ENCODE results near the gene E2F8. TPM values are rescaled to one million over a fixed set of nuclear protein-coding genes. Genes with fewer than 3 reads are reported as not detected.
A peak's percentile ranks its signal among the peaks of the same experiment; 100 is the strongest.

E2F8 gene
- polyA plus RNA-seq (2011; rRNA removed) (6.7 and 7.4 TPM in 2 replicates), polyA plus RNA-seq (2017; fragmentation: RNase III; extraction: RNeasy Plus Mini Kit Qiagen cat#74134 plus additional on column Dnase treatment) (5.7 to 6.4 TPM (median 6.0 TPM) in 3 replicates), polyA minus RNA-seq (2011; rRNA and poly(A)+ RNA removed) (4.3 and 4.4 TPM in 2 replicates)
- 6.0 and 6.6 TPM in 2 replicates for polyA plus RNA-seq (2012; cell fraction: cytosol; rRNA removed)
- polyA plus RNA-seq (2012; cell fraction: nucleus; rRNA removed), result 8.8 TPM in 2 replicates

GRCh38 chr11:19240420-19241259 is at the start of gene E2F8:
E2F8 (minus strand) TSS chr11:19240945; CDS start chr11:19240121, 824 bp downstream.
- ChIA-PET CTCF (no interaction called here), POLR2A (no interaction called here)
- peak within 1 kb of the TSS; percentile 83 for H3K4me3 ChIP-seq
- peak; percentile 96 for ATAC-seq
- peak; percentile 95 to 98 for DNase-seq (ENCODE audit: low read depth in 1 of 2, low spot score in 1 of 2)
- TF ChIP-seq CBX2 (IDR thresholded peaks at IDR 0.05; ENCODE audit: borderline replicate concordance, low read depth), result no peak
- 0 out of 2 replicates have a peak, but pooled peaks have one; percentile 49 for TF ChIP-seq PHF8 (IDR thresholded peaks at IDR 0.05; ENCODE audit: borderline replicate concordance, low read depth)
- no peak for TF ChIP-seq RARB (CRISPR knock-in tag; IDR thresholded peaks at IDR 0.05)
- TF ChIP-seq SMC3 (IDR thresholded peaks at IDR 0.05), result no peak
- no peak; the same call in 1 of the 2 replicates for TF ChIP-seq MAX (IDR thresholded peaks at IDR 0.05)
- TF ChIP-seq RAD21 (conservative IDR thresholded peaks at IDR 0.05 in 1 of 2, IDR thresholded peaks at IDR 0.05 in 1 of 2), result no peak
- no peak for TF ChIP-seq MYC (IDR thresholded peaks at IDR 0.05; ENCODE audit: borderline replicate concordance, low read length)
- TF ChIP-seq CEBPB (IDR thresholded peaks at IDR 0.05), result no peak
- TF ChIP-seq BCL3 (IDR thresholded peaks at IDR 0.05), result no peak
- peak; percentile 72 for TF ChIP-seq CHD2 (IDR thresholded peaks at IDR 0.05; ENCODE audit: low read length, partially characterized antibody)
- peak in 1 of 2 experiments; percentile 62; a peak in 2 of 5 replicates for TF ChIP-seq JUN (IDR thresholded peaks at IDR 0.05)
- peak; percentile 46; the same call in 1 of the 2 replicates for TF ChIP-seq E2F6 (IDR thresholded peaks at IDR 0.05; ENCODE audit: borderline replicate concordance, low read depth)
- no peak for TF ChIP-seq KDM5A (IDR thresholded peaks at IDR 0.05)
- TF ChIP-seq ESRRA (IDR thresholded peaks at IDR 0.05; ENCODE audit: borderline replicate concordance, low read length), result no peak
- no peak for TF ChIP-seq FOXS1 (CRISPR knock-in tag; IDR thresholded peaks at IDR 0.05)
- TF ChIP-seq MAFK (IDR thresholded peaks at IDR 0.05; ENCODE audit: partially characterized antibody), result no peak
- no peak for TF ChIP-seq ZNF302 (CRISPR knock-in tag; IDR thresholded peaks at IDR 0.05)
- TF ChIP-seq FOSL2 (IDR thresholded peaks at IDR 0.05), result no peak
- no peak for TF ChIP-seq FOSL2 (CRISPR knock-in tag; IDR thresholded peaks at IDR 0.05)
- no peak for TF ChIP-seq CBX8 (IDR thresholded peaks at IDR 0.05)
- no peak for TF ChIP-seq RFX5 (IDR thresholded peaks at IDR 0.05)
- peaks cover 23% of the 10 kb centered on the region; the same call in 2 of the 3 replicates for H3K4me1 ChIP-seq
- H3K4me2 ChIP-seq, result peak within 1 kb of the TSS; percentile 85
- H3K27ac ChIP-seq, result peak within 1 kb of the TSS; percentile 76 to 94
- FAIRE-seq, result no peak
- WGBS (ENCODE audit: missing lambda C conversion rate), result under 1% methylated on average over 23 of the region's 59 CpGs
- no peaks in the 10 kb centered on the region; the same call in 2 of the 3 replicates for H3K9me3 ChIP-seq

- FAIRE-seq (no peak), ATAC-seq (no peak), DNase-seq (ENCODE audit: low read depth in 1 of 2, low spot score in 1 of 2) (no peak)
- H3K27ac ChIP-seq, result no peak overlapping the region
- no peak overlapping the region for H3K4me3 ChIP-seq
- TF ChIP-seq RARB (CRISPR knock-in tag; IDR thresholded peaks at IDR 0.05), result no peak
- TF ChIP-seq MAX (IDR thresholded peaks at IDR 0.05), result no peak
- no peak for TF ChIP-seq EHF (CRISPR knock-in tag; IDR thresholded peaks at IDR 0.05)
- no peak for TF ChIP-seq NR3C1 (IDR thresholded peaks at IDR 0.05)
- no peak for TF ChIP-seq NPAS2 (CRISPR knock-in tag; IDR thresholded peaks at IDR 0.05; ENCODE audit: borderline replicate concordance)
- TF ChIP-seq HMGXB4 (CRISPR knock-in tag; IDR thresholded peaks at IDR 0.05; ENCODE audit: borderline replicate concordance), result no peak
- TF ChIP-seq HOXA7 (CRISPR knock-in tag; IDR thresholded peaks at IDR 0.05), result no peak
- no peak for TF ChIP-seq MYC (IDR thresholded peaks at IDR 0.05; ENCODE audit: borderline replicate concordance, low read length)
- no peak for TF ChIP-seq TFCP2L1 (CRISPR knock-in tag; IDR thresholded peaks at IDR 0.05)
- TF ChIP-seq ZNF302 (CRISPR knock-in tag; IDR thresholded peaks at IDR 0.05), result no peak
- TF ChIP-seq CBX2 (IDR thresholded peaks at IDR 0.05; ENCODE audit: borderline replicate concordance, low read depth), result no peak
- TF ChIP-seq KDM1A (IDR thresholded peaks at IDR 0.05; ENCODE audit: low read depth), result no peak
- TF ChIP-seq ELK1 (IDR thresholded peaks at IDR 0.05; ENCODE audit: low read depth, low read length), result no peak
- no peaks in the 10 kb centered on the region for H3K4me1 ChIP-seq
- POLR2A ChIA-PET, result no interaction called here
- 55% methylated on average over 2 of the region's 2 CpGs for WGBS (ENCODE audit: missing lambda C conversion rate)
- H3K4me2 ChIP-seq, result no peak overlapping the region
- H3K9me3 ChIP-seq, result no peaks in the 10 kb centered on the region
- CTCF ChIA-PET, result no interaction called here
Observed at GRCh38 chr11:19290356-19290755, 49.6 kb upstream of the E2F8 start.
